Occipital lobe (tissue), 3 donors: ENCODE measurements around the gene TEX53. TPM values are rescaled to one million over a fixed set of nuclear protein-coding genes. Genes with fewer than 3 reads are reported as not detected.

Experiments used
- DNase-seq: peaks from one replicate; lab custom pipeline; 2025; lab: John Stamatoyannopoulos, UW
- small RNA-seq: library from RNA; depleted of rRNA; stranded (forward); fragments of <200 nt; gene quantifications from one replicate; pipeline ENCODE3, GENCODE V24; 2014
- total RNA-seq: library from RNA; depleted of rRNA; stranded (reverse); fragments of >200 nt; gene quantifications from one replicate; pipeline ENCODE4 v1.2.3, GENCODE V29; 2014

TEX53 gene
- total RNA-seq, 1 donor from 2014 or later = not detected

DNA sequence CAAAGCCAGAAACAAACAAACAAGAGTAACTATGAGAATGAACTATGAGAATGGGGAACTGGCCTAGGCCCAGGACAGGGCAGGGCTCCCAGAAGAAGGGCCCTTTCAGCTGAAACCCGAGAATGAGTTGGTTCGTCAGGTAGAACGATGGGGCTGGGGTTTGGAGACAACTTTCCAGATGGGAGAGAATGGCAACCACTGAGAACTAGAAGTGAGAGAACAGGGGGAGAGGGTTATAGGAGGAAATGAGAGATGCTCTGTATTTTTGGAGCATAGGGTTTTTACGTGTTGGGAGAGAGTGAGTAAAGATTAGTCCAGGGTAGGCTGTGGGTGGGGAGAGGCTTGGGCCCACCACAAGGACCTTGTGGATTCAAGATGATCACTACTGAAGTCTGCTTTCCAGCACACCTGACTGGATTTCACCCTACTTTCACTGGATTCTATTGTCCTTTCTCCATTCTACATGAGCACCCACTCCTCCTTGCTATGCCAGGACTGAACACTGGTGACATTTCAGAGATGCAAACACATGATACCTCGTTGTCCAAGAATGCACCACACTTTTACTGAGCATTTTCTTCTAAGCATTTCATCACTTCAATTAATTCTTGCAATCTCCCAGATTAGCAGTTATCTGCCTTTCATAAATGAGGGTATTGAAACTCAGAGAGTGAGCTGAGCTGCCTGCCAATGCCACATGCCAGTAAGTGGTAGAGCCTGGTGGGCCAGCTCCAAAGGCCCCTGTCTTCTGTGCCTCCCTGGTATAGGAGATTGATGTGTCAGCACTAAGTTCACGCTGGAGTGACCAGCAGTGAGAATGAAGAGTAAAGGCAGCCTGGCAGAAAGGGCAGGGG is 49.7 kb downstream of the TEX53 start:
- no peak for DNase-seq

DNA sequence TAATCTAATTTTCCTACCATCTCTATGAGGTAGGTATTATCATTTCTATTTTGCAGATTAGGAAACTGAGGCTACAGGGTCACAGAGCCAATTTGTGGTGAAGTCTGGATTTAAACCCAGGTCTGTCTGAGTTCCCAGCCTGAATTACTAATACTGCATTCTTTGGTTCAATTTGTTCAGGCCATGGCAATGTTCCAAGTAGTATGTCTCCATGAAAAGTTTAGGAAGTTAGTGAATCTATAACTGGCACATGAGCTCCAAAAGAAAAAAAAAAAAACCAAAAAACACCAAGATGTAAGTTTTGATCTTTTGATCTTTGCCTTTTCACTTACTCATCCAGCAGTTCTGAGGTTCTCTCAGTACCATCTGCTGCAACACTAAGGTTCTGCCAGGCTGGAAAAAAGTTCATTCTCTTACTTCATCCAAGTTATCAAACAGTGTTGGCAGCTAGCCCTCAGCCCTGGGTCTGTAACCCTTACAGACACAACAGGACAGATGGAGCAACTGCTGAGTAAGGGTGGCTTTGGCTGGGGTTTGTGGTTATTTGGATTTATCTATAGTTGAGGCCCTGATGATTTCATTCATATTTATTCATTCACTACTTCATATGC is 50.9 kb downstream of the TEX53 start:
- DNase-seq = no peak

Small RNA genes lying within 50 kb of the gene (small RNA-seq; reads per million reads assigned to genes)
- gene RF00019 = not detected

Other genes starting within 250 kb of the TEX53 start
- 0.94 TPM for gene WHRN, start 152.3 kb downstream of the TEX53 start, total RNA-seq
- gene ATP6V1G1, start 70.0 kb downstream of the TEX53 start, total RNA-seq = 80.3 TPM
- 24.3 TPM for gene TMEM268, start 46.5 kb downstream of the TEX53 start, total RNA-seq
- not detected for gene TEX48, start 24.4 kb upstream of the TEX53 start, total RNA-seq
- 0.16 TPM for gene TNFSF15, start 148.2 kb upstream of the TEX53 start, total RNA-seq